H9 (cell line): ENCODE results near the gene NECTIN1. TPM values are rescaled to one million over a fixed set of nuclear protein-coding genes. Genes with fewer than 3 reads are reported as not detected.

ENCODE experiments used
- DNase-seq: peaks from one replicate; pipeline ENCODE4 v3.0.0-alpha.2; 2017
- H2AFZ ChIP-seq: one replicate; pipeline ENCODE4 v1.6.1; 2013; ENCODE audit warnings: mild to moderate bottlenecking, low read length, control low read depth, moderate library complexity
- H2AK5ac ChIP-seq: 2 replicates; pipeline ENCODE4 v1.6.1; 2013; ENCODE audit warnings: low read length, control low read depth, mixed read lengths; ENCODE audit not compliant: insufficient read length
- H2BK120ac ChIP-seq: one replicate; pipeline ENCODE4 v1.6.1; 2013; ENCODE audit warnings: low read depth, mild to moderate bottlenecking, low read length, control low read depth, inconsistent platforms; ENCODE audit not compliant: poor library complexity, severe bottlenecking
- H2BK12ac ChIP-seq: 2 replicates; pipeline ENCODE4 v1.6.1; 2013; ENCODE audit warnings: low read length, control low read depth, mixed read lengths, low read depth; ENCODE audit not compliant: insufficient read length
- H2BK15ac ChIP-seq: 2 replicates; pipeline ENCODE4 v1.6.1; 2013; ENCODE audit warnings: low read depth, low read length, control low read depth
- H2BK20ac ChIP-seq: one replicate; pipeline ENCODE4 v1.6.1; 2013; ENCODE audit warnings: low read depth, mild to moderate bottlenecking, low read length, control low read depth, inconsistent platforms; ENCODE audit not compliant: poor library complexity, severe bottlenecking
- H2BK5ac ChIP-seq: 2 replicates; pipeline ENCODE4 v1.6.1; 2013; ENCODE audit warnings: low read length, control low read depth, mixed read lengths; ENCODE audit not compliant: insufficient read length
- H3K14ac ChIP-seq: 2 replicates; pipeline ENCODE4 v1.6.1; 2013; ENCODE audit warnings: low read length, control low read depth; ENCODE audit not compliant: insufficient read depth
- H3K18ac ChIP-seq: 2 replicates; pipeline ENCODE4 v1.6.1; 2013; ENCODE audit warnings: low read depth, mild to moderate bottlenecking, mixed read lengths, low read length, control low read depth; ENCODE audit not compliant: insufficient read length
- H3K23ac ChIP-seq: 2 replicates; pipeline ENCODE4 v1.6.1; 2013; ENCODE audit warnings: low read length, control low read depth, mixed read lengths, low read depth; ENCODE audit not compliant: insufficient read length
- H3K23me2 ChIP-seq: 2 replicates; pipeline ENCODE4 v1.6.1; 2013; ENCODE audit warnings: low read depth, mild to moderate bottlenecking, mixed read lengths, low read length, control low read depth; ENCODE audit not compliant: insufficient read length, poor library complexity, severe bottlenecking
- H3K27ac ChIP-seq: 2 replicates; pipeline ENCODE4 v1.5.1; 2013; ENCODE audit warnings: low read length, control low read depth, mixed read lengths, low read depth; ENCODE audit not compliant: insufficient read length
- H3K27me3 ChIP-seq: 2 replicates; pipeline ENCODE4 v1.6.1; 2013; ENCODE audit warnings: low read length, control low read depth, inconsistent platforms; ENCODE audit not compliant: insufficient read depth
- H3K4ac ChIP-seq: 2 replicates; pipeline ENCODE4 v1.6.1; 2013; ENCODE audit warnings: low read depth, mild to moderate bottlenecking, control low read depth, inconsistent platforms, low read length, moderate library complexity
- H3K4me1 ChIP-seq: 2 replicates; pipeline ENCODE4 v1.6.1; 2013; ENCODE audit warnings: low read length, control low read depth, inconsistent platforms; ENCODE audit not compliant: insufficient read depth
- H3K4me2 ChIP-seq: 2 replicates; pipeline ENCODE4 v1.6.1; 2013; ENCODE audit warnings: low read length, control low read depth, mixed read lengths; ENCODE audit not compliant: insufficient read length, insufficient read depth
- H3K56ac ChIP-seq: 2 replicates; pipeline ENCODE4 v1.6.1; 2013; ENCODE audit warnings: low read depth, mild to moderate bottlenecking, mixed read lengths, low read length, control low read depth; ENCODE audit not compliant: insufficient read length
- H3K79me1 ChIP-seq: 2 replicates; pipeline ENCODE4 v1.6.1; 2013; ENCODE audit warnings: low read depth, mild to moderate bottlenecking, moderate library complexity, low read length, control low read depth, inconsistent platforms; ENCODE audit not compliant: insufficient read depth, poor library complexity, severe bottlenecking
- H3K79me2 ChIP-seq: 2 replicates; pipeline ENCODE4 v1.6.1; 2013; ENCODE audit warnings: low read length, control low read depth, inconsistent platforms; ENCODE audit not compliant: insufficient read depth
- H3K9ac ChIP-seq: 2 replicates; pipeline ENCODE4 v1.6.1; 2013; ENCODE audit warnings: low read length, control low read depth, mixed read lengths; ENCODE audit not compliant: insufficient read length; ENCODE audit errors: extremely low read depth
- H3K9me3 ChIP-seq: one replicate; pipeline ENCODE4 v1.6.1; 2013; ENCODE audit warnings: low read depth, low read length, inconsistent platforms; ENCODE audit not compliant: control insufficient read depth
- H3T11ph ChIP-seq: one replicate; pipeline ENCODE4 v1.6.1; 2013; ENCODE audit warnings: mild to moderate bottlenecking, low read length, control low read depth, inconsistent platforms
- H4K20me1 ChIP-seq: one replicate; pipeline ENCODE4 v1.6.1; 2013; ENCODE audit not compliant: control insufficient read depth, insufficient read length, insufficient read depth
- H4K5ac ChIP-seq: 2 replicates; pipeline ENCODE4 v1.6.1; 2013; ENCODE audit warnings: low read depth, mild to moderate bottlenecking, mixed read lengths, low read length, control low read depth; ENCODE audit not compliant: insufficient read length
- H4K8ac ChIP-seq: replicated peaks from 2 replicates; pipeline ENCODE4 v1.6.1; 2013; ENCODE audit warnings: low read length, control low read depth, mixed read lengths, low read depth; ENCODE audit not compliant: insufficient read length
- H4K91ac ChIP-seq: 2 replicates; pipeline ENCODE4 v1.6.1; 2013; ENCODE audit warnings: low read depth, mild to moderate bottlenecking, moderate library complexity, mixed read lengths, low read length, control low read depth; ENCODE audit not compliant: insufficient read length
- H3K27ac Mint-ChIP-seq, 3 experiments: 2 replicates in 2 of 3; 3 replicates in 1 of 3; pipeline ENCODE4 v1.8.0; 2020 to 2021; ENCODE audit warnings: mixed read lengths in 3 of 3, mild to moderate bottlenecking in 1 of 3, moderate library complexity in 1 of 3
- H3K27me3 Mint-ChIP-seq: 2 replicates; pipeline ENCODE4 v1.8.0; 2021; ENCODE audit warnings: low read depth, mild to moderate bottlenecking, moderate library complexity, mixed read lengths
- H3K36me3 Mint-ChIP-seq, 3 experiments: 2 replicates in 2 of 3; 3 replicates in 1 of 3; pipeline ENCODE4 v1.8.0; 2020 to 2021; ENCODE audit warnings: low read depth in 3 of 3, mixed read lengths in 3 of 3; ENCODE audit not compliant: insufficient read depth in 1 of 3
- H3K4me1 Mint-ChIP-seq, 2 experiments: 2 replicates each; pipeline ENCODE4 v1.8.0; 2020; ENCODE audit warnings: mixed read lengths in 2 of 2
- H3K4me3 Mint-ChIP-seq, 2 experiments: 2 replicates in 1 of 2; 3 replicates in 1 of 2; pipeline ENCODE4 v1.8.0; 2020 to 2021; ENCODE audit warnings: mild to moderate bottlenecking in 2 of 2, mixed read lengths in 2 of 2, moderate library complexity in 1 of 2
- H3K9me3 Mint-ChIP-seq, 2 experiments: 2 replicates in 1 of 2; 3 replicates in 1 of 2; pipeline ENCODE4 v1.8.0; 2020; ENCODE audit warnings: mild to moderate bottlenecking in 2 of 2, mixed read lengths in 2 of 2, moderate library complexity in 1 of 2
- CTCF ChIP-seq: fragments of 200-600 bp; sonication (generic); conservative IDR thresholded peaks from 3 replicates; pipeline ENCODE4 v1.8.0; 2021; ENCODE audit warnings: antibody characterized with exemption, mild to moderate bottlenecking
- WGBS: extraction: QIAGEN DNeasy Blood & Tissue Kit; methylation state at CpG from one replicate; pipeline ENCODE4 v1.1.7; 2013; ENCODE audit warnings: missing lambda C conversion rate, low lambda C conversion rate, mixed read lengths; ENCODE audit not compliant: insufficient read length; ENCODE audit errors: extremely low coverage; 5-methylcytosine and 5-hydroxymethylcytosine counted together
- total RNA-seq: library from RNA; stranded (reverse); gene quantifications from 2 replicates; pipeline ENCODE4 v1.2.1, GENCODE V29; 2021

Gene NECTIN1
- total RNA-seq, 1 experiment from 2014 or later: 113 TPM

- Histone ChIP-seq H4K91ac (no peak overlapping the region), H3K9me3 (no peaks in the 10 kb centered on the region), H3K27me3 (no peaks in the 10 kb centered on the region), H3T11ph (no peak overlapping the region), H3K4me2 (no peak overlapping the region), H2BK20ac (no peak overlapping the region), H4K5ac (no peak overlapping the region), H2BK120ac (no peak overlapping the region), H2BK5ac (no peak overlapping the region), H3K56ac (no peak overlapping the region), H3K23me2 (no peaks in the 10 kb centered on the region), H3K27ac (no peak overlapping the region), H3K79me2 (no peaks in the 10 kb centered on the region), H3K23ac (no peak overlapping the region), H4K20me1 (no peaks in the 10 kb centered on the region), H3K4me1 (peaks cover 2% of the 10 kb centered on the region; the same call in 1 of the 2 replicates), H3K79me1 (no peaks in the 10 kb centered on the region), H2AFZ (no peak overlapping the region), H2AK5ac (no peak overlapping the region), H2BK15ac (no peak overlapping the region), H3K18ac (no peak overlapping the region), H2BK12ac (no peak overlapping the region), H3K4ac (no peak overlapping the region), H4K8ac (no peak overlapping the region), H3K9ac (no peak overlapping the region), H3K14ac (no peak overlapping the region)
- Mint-ChIP-seq H3K4me3 (no peak overlapping the region; a peak in 1 of 5 replicates), H3K4me1 (peaks cover 29 to 32% of the 10 kb centered on the region in 2 experiments), H3K27ac (no peak overlapping the region; a peak in 1 of 7 replicates), H3K27me3 (peaks cover 23% of the 10 kb centered on the region), H3K9me3 (peaks cover 3 to 5% of the 10 kb centered on the region in 2 experiments; a peak in 3 of 5 replicates), H3K36me3 (peaks cover 0 to 7% (median 0%) of the 10 kb centered on the region in 3 experiments; a peak in 2 of 7 replicates)
- no peak for DNase-seq
- no peak for TF ChIP-seq CTCF
- no CpG with 5 or more reads among the region's 3 CpGs for WGBS
Measured at GRCh38 chr11:119647254-119647653, 81.7 kb downstream of the NECTIN1 start.
